Immature natural killer cell (primary cell): ENCODE results near the gene CD81. TPM values are rescaled to one million over a fixed set of nuclear protein-coding genes. Genes with fewer than 3 reads are reported as not detected.

ENCODE experiments used
- DNase-seq, 3 donors: peaks; one replicate each; pipeline ENCODE4 v3.0.0; 2022; ENCODE audit warnings: mixed read lengths in 1 of 3
- H3K27ac Mint-ChIP-seq, 6 donors: one replicate each; pipeline ENCODE4 v1.8.0; 2020; ENCODE audit warnings: mixed read lengths in 6 of 6, mild to moderate bottlenecking in 5 of 6, inconsistent platforms in 4 of 6, moderate library complexity in 3 of 6
- H3K27me3 Mint-ChIP-seq, 3 donors: one replicate each; pipeline ENCODE4 v1.8.0; 2020 to 2021; ENCODE audit warnings: low read depth in 3 of 3, mild to moderate bottlenecking in 3 of 3, mixed read lengths in 3 of 3, moderate library complexity in 3 of 3, inconsistent platforms in 1 of 3
- H3K36me3 Mint-ChIP-seq, 3 donors: one replicate each; pipeline ENCODE4 v1.8.0; 2020; ENCODE audit warnings: mixed read lengths in 3 of 3, inconsistent platforms in 2 of 3, mild to moderate bottlenecking in 2 of 3
- H3K4me1 Mint-ChIP-seq, 2 donors: one replicate each; pipeline ENCODE4 v1.8.0; 2020; ENCODE audit warnings: inconsistent platforms in 2 of 2, mild to moderate bottlenecking in 2 of 2, mixed read lengths in 2 of 2, moderate library complexity in 1 of 2
- H3K4me3 Mint-ChIP-seq, 5 donors: one replicate each; pipeline ENCODE4 v1.8.0; 2020; ENCODE audit warnings: mild to moderate bottlenecking in 5 of 5, mixed read lengths in 5 of 5, inconsistent platforms in 3 of 5, moderate library complexity in 3 of 5
- H3K9me3 Mint-ChIP-seq, 6 donors: one replicate each; pipeline ENCODE4 v1.8.0; 2020; ENCODE audit warnings: mild to moderate bottlenecking in 6 of 6, mixed read lengths in 6 of 6, inconsistent platforms in 4 of 6, moderate library complexity in 3 of 6
- polyA plus RNA-seq, 3 donors: library from polyadenylated mRNA; unstranded; fragments of 300-500 nt; fragmentation: Illumina TruSeq; gene quantifications; one replicate each; pipeline ENCODE4 v1.2.3, GENCODE V29; 2021

The CD81 gene
- polyA plus RNA-seq, 3 donors from 2014 or later = 33.1 to 56.9 (median 49.7) TPM

GRCh38 chr11:2374456-2375201 lies 2.5 kb upstream of the CD81 start:
- Mint-ChIP-seq H3K4me1 (peaks cover 9 to 18% of the 10 kb centered on the region in 2 donors), H3K27ac (no peak overlapping the region), H3K36me3 (no peaks in the 10 kb centered on the region), H3K9me3 (no peaks in the 10 kb centered on the region), H3K4me3 (no peak overlapping the region), H3K27me3 (peaks cover 2 to 6% (median 5%) of the 10 kb centered on the region in 3 donors)
- DNase-seq = no peak

- H3K9me3 Mint-ChIP-seq = no peaks in the 10 kb centered on the region
- H3K27ac Mint-ChIP-seq = no peak overlapping the region
- H3K4me1 Mint-ChIP-seq = peaks cover 15 to 25% of the 10 kb centered on the region in 2 donors
- no peak for DNase-seq
- no peaks in the 10 kb centered on the region for H3K36me3 Mint-ChIP-seq
- H3K4me3 Mint-ChIP-seq = peak overlapping the region; percentile 1 to 58 (median 54)
- H3K27me3 Mint-ChIP-seq = peaks cover 2 to 9% (median 7%) of the 10 kb centered on the region in 3 donors
These were observed 1.7 kb upstream of the CD81 start for GRCh38 chr11:2375341-2375853.

- H3K4me3 Mint-ChIP-seq = peak overlapping the region; percentile 54 to 65 (median 59)
- H3K27ac Mint-ChIP-seq = peak overlapping the region in 3 of 6 donors; percentile 28 to 45 (median 37)
- no peak for DNase-seq
- no peaks in the 10 kb centered on the region for H3K36me3 Mint-ChIP-seq
- peaks cover 5 to 13% (median 11%) of the 10 kb centered on the region in 3 donors for H3K27me3 Mint-ChIP-seq
- H3K9me3 Mint-ChIP-seq = no peaks in the 10 kb centered on the region
- H3K4me1 Mint-ChIP-seq = peaks cover 22 to 32% of the 10 kb centered on the region in 2 donors
These were observed 1.1 kb upstream of the CD81 start for GRCh38 chr11:2375964-2376551.

GRCh38 chr11:2377511-2378443 lies 667 bp downstream of the CD81 start:
- Mint-ChIP-seq H3K27ac (peak overlapping the region; percentile 70 to 93 (median 84)), H3K9me3 (no peaks in the 10 kb centered on the region), H3K4me3 (peak overlapping the region; percentile 81 to 85 (median 85)), H3K36me3 (no peaks in the 10 kb centered on the region), H3K27me3 (peaks cover 5 to 16% (median 11%) of the 10 kb centered on the region in 3 donors), H3K4me1 (peaks cover 31 to 48% of the 10 kb centered on the region in 2 donors)
- peak in 2 of 3 donors; percentile 48 to 57 for DNase-seq

- peak overlapping the region; percentile 81 to 85 (median 85) for H3K4me3 Mint-ChIP-seq
- DNase-seq = no peak
- no peaks in the 10 kb centered on the region for H3K36me3 Mint-ChIP-seq
- H3K9me3 Mint-ChIP-seq = no peaks in the 10 kb centered on the region
- peak overlapping the region; percentile 70 to 93 (median 84) for H3K27ac Mint-ChIP-seq
- peaks cover 7 to 18% (median 13%) of the 10 kb centered on the region in 3 donors for H3K27me3 Mint-ChIP-seq
- peaks cover 36 to 55% of the 10 kb centered on the region in 2 donors for H3K4me1 Mint-ChIP-seq
These were observed 1.6 kb downstream of the CD81 start for GRCh38 chr11:2378527-2379210.

GRCh38 chr11:2379466-2380174 lies 2.5 kb downstream of the CD81 start:
- Mint-ChIP-seq H3K27ac (peak overlapping the region; percentile 81 to 98 (median 88)), H3K4me3 (peak overlapping the region; percentile 62 to 85 (median 83)), H3K4me1 (peaks cover 44 to 61% of the 10 kb centered on the region in 2 donors), H3K9me3 (no peaks in the 10 kb centered on the region), H3K27me3 (peaks cover 7 to 18% (median 16%) of the 10 kb centered on the region in 3 donors), H3K36me3 (no peaks in the 10 kb centered on the region)
- DNase-seq = no peak

GRCh38 chr11:2380396-2380795 lies 3.3 kb downstream of the CD81 start:
- peak overlapping the region; percentile 86 to 98 (median 92) for H3K27ac Mint-ChIP-seq
- H3K27me3 Mint-ChIP-seq = peaks cover 7 to 20% (median 16%) of the 10 kb centered on the region in 3 donors
- no peak for DNase-seq
- H3K9me3 Mint-ChIP-seq = no peaks in the 10 kb centered on the region
- peaks cover 52 to 69% of the 10 kb centered on the region in 2 donors for H3K4me1 Mint-ChIP-seq
- H3K36me3 Mint-ChIP-seq = no peaks in the 10 kb centered on the region
- H3K4me3 Mint-ChIP-seq = peak overlapping the region; percentile 79 to 85 (median 83)

GRCh38 chr11:2380807-2381350 lies 3.8 kb downstream of the CD81 start:
- Mint-ChIP-seq H3K9me3 (no peaks in the 10 kb centered on the region), H3K27me3 (peaks cover 7 to 16% (median 13%) of the 10 kb centered on the region in 3 donors), H3K4me1 (peaks cover 57 to 73% of the 10 kb centered on the region in 2 donors), H3K27ac (peak overlapping the region; percentile 86 to 98 (median 92)), H3K36me3 (no peaks in the 10 kb centered on the region), H3K4me3 (peak overlapping the region; percentile 71 to 85 (median 83))
- DNase-seq = peak; percentile 69 to 76 (median 75)

GRCh38 chr11:2381494-2382128 lies 4.5 kb downstream of the CD81 start:
- no peaks in the 10 kb centered on the region for H3K36me3 Mint-ChIP-seq
- DNase-seq = no peak
- H3K4me1 Mint-ChIP-seq = peaks cover 62 to 77% of the 10 kb centered on the region in 2 donors

GRCh38 chr11:2382129-2382517 lies 5.0 kb downstream of the CD81 start:
- no peaks in the 10 kb centered on the region for H3K36me3 Mint-ChIP-seq
- H3K27ac Mint-ChIP-seq = peak overlapping the region in 5 of 6 donors; percentile 68 to 98 (median 86)
- H3K4me1 Mint-ChIP-seq = peaks cover 67 to 82% of the 10 kb centered on the region in 2 donors
- no peaks in the 10 kb centered on the region for H3K9me3 Mint-ChIP-seq
- peaks cover 7 to 16% (median 13%) of the 10 kb centered on the region in 3 donors for H3K27me3 Mint-ChIP-seq
- DNase-seq = no peak
- H3K4me3 Mint-ChIP-seq = peak overlapping the region in 1 of 5 donors; percentile 30

More at GRCh38 chr11:2381494-2382128, 4.5 kb downstream of the CD81 start:
- peak overlapping the region; percentile 71 to 85 (median 83) for H3K4me3 Mint-ChIP-seq
- H3K27me3 Mint-ChIP-seq = peaks cover 7 to 16% (median 13%) of the 10 kb centered on the region in 3 donors
- no peaks in the 10 kb centered on the region for H3K9me3 Mint-ChIP-seq
- peak overlapping the region; percentile 86 to 98 (median 92) for H3K27ac Mint-ChIP-seq

GRCh38 chr11:2382936-2383851 lies 6.1 kb downstream of the CD81 start:
- Mint-ChIP-seq H3K27ac (peak overlapping the region; percentile 60 to 93 (median 81)), H3K4me1 (peaks cover 75 to 89% of the 10 kb centered on the region in 2 donors), H3K9me3 (no peaks in the 10 kb centered on the region), H3K36me3 (no peaks in the 10 kb centered on the region), H3K27me3 (peaks cover 5 to 19% (median 17%) of the 10 kb centered on the region in 3 donors), H3K4me3 (peak overlapping the region in 3 of 5 donors; percentile 32 to 41 (median 38))
- no peak for DNase-seq
